GM19240 (cell line): ENCODE measurements around the gene RASD1.
"Not testable (repeated sequence)": the region's sequence is repeated elsewhere in the genome, so short reads cannot be mapped to it uniquely, and the experiment has no call there.

ENCODE experiments used
- DNase-seq: peaks from one replicate; pipeline ENCODE4 v3.0.0; 2011; ENCODE audit warnings: low spot score; ENCODE audit not compliant: insufficient read length

The RASD1 gene

DNA sequence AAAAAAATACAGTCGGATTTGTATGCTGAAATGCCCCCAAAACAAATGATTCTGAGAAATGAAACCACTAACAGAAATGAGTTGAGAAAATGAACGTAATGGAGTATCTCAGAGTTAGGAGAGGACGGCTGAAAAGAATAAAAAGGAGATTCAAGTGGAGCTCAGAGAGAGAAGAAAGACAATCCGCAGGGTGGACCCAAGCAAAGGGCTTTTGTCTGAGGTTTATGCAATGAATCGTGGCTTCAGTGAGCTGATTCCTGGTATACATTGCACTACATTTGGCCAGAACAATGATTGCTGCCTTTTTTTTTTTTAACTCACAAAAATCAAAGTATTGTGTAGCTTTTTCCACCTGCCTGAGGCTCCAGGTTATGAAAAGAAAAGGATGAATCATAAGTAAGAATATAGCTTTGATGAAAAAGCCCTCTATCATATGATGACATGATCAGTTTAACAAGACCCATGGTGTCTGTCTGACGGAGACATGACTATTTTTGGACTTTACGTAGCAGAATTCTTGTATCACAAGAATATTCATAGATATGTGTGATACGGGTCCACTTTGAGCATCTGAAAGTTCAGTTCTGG lies 23.8 kb downstream of the RASD1 start:
- DNase-seq, result no peak

DNA sequence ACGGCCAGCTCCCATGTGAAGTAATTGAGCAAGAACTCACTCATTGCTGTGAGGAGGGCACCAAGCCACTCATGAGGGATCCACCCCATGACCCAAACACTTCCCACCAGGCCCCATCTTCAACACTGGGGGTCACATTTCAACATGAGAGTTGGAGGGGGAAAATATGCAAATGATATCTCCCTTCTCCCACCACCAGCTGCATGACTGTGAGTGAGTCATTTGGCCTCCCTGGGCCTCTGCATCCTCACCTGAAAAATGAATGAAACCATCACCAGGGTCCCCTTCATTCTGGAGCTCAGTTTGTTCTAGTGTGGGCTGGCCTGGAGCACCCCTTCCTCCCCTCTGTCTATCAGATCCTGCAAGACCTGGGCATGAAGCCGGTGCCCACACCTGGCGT lies 26.2 kb downstream of the RASD1 start:
- DNase-seq, result no peak

DNA sequence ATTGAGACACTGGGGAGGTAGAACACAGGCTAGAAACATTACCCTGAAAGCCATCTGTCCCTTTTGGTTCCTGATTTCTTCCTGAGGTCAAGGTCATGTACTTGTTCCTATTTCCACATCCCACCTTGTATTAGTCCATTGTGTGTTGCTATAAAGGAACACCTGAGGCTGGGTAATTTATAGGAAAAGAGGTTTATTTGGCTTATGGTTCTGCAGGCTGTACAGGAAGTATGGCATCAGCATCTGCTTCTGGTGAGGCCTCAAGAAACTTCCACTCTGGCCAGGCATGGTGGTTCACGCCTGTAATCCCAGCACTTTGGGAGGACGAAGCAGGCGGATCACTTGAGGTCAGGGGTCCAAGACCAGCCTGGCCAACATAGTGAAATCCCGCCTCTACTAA lies 26.8 kb downstream of the RASD1 start:
- no peak for DNase-seq

DNA sequence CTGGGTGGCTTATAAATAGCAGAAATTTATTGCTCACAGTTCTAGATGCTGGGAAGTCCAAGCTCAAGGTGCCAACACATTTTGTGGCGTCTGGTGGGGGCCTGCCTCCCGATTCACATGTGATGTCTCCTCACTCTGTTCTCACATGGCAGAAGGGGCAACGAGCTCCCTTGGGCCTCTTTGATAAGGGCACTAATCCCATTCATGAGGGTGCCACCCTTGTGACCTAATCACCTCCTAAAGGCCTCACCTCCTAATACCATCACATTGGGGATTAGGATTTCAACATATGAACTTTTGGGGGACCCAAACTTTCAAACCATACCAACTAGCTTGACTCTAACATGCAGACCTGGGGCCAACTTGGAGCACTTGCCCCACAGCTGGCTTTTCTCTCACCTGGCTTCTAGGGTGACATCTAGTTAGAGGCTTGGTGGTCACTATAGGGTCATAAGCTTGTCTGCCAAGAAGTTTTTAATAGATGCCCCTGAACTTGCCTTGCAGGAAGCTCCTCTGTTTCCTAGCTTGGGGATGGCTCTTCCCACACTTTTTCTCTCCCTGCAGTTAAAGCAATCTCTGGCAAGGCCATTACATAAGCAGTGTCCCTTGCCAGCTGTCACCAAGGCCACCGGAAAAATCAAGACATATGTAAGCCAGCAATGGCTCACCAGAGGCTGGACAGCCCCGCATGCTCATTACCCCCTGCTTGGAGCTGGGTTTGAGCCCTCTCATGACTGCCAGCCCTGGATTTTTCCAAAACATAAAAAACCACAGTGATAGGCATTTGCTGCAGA lies 27.8 kb downstream of the RASD1 start:
- DNase-seq, result no peak

DNA sequence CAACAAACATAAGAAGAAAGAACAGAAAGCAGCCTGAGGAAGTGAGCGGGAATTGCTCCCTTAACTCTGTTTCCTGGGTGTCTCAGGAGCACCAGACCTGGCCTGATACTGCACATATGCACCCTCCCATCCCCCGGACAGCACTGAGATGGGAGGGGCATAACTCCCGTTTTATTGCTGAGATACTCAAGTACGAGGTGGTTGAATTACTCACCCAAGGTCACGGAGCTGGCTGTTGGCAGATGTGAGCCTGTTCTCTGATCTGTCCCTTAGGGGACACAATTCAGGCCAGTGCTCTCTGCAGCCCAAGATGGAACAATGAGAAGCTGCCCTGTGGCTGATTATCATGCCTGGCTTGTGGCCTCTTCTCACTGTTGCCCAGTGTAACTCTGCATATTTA lies 28.5 kb downstream of the RASD1 start:
- DNase-seq, result no peak

DNA sequence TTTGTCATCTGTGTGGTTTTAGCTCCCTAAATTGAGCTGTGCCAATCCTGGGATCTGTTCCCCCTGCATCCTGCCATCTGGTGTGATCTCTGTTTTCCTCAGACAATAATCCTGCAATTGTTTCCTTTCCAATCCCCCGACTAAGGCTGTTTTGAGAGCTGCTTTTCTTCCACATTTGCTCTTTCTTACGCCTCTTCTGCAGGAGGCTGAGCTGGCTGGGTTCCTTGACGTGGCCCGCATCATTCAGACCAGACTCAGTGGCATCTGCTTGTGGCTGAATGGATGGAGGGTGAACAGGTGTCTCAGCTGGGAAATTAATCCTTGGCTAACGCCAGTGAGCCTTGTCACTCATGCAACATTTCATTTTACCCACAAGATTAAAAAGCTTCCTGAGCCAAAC lies 29.2 kb downstream of the RASD1 start:
- DNase-seq, result no peak

DNA sequence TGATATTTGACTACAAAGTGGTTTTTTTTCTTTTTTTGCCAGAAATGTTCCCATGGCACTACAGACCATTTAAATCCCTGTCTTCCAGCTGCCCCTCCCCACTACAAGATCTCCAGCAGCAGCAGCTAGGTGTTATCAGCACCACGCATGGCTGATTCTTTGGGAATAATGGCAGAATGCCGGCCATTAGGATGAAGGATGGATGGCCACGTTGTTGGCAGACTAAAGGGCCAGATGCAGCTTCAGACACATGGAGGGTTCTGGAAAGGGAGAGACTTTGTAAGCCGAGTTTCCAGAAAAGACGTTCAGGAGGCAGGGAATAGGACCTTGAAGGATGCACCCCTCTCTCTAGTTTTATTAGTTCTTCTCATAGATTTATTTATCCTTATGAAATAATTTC lies 29.7 kb downstream of the RASD1 start:
- no peak for DNase-seq

DNA sequence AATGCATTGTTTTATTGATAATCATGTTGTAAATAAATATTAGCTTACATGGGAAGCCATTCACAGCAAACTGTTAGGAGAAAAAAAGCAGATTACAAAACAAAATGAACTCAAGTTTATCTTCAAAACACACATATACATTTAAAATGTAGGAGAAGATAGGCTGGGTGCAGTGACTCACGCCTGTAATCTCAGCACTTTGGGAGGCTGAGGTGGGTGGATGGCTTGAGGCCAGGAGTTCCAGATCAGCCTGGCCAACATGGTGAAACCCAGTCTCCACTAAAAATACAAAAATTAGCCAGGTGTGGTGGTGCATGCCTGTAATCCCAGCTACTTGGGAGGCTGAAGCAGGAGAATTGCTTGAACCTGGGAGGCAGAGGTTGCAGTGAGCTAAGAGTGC lies 30.3 kb downstream of the RASD1 start:
- not testable (repeated sequence) for DNase-seq

DNA sequence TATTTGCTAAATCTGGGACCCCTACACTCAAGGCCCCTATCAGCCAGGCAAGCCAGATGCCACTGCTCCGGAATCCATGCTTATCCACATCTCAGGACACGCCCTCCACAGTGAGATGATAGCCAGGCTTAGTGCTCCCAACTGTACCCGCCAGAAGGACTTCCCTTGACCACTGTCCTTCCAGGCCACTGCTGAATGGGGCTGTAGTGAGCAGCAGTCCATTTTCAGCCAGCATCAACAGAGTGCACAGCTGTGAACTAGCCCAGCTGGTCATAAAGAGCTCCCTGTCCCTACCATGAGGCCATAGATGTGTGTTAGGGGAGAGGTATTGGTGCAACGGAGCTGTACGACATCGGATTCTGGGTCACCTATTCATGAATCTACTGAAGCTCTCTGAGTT lies 32.4 kb downstream of the RASD1 start:
- no peak for DNase-seq

DNA sequence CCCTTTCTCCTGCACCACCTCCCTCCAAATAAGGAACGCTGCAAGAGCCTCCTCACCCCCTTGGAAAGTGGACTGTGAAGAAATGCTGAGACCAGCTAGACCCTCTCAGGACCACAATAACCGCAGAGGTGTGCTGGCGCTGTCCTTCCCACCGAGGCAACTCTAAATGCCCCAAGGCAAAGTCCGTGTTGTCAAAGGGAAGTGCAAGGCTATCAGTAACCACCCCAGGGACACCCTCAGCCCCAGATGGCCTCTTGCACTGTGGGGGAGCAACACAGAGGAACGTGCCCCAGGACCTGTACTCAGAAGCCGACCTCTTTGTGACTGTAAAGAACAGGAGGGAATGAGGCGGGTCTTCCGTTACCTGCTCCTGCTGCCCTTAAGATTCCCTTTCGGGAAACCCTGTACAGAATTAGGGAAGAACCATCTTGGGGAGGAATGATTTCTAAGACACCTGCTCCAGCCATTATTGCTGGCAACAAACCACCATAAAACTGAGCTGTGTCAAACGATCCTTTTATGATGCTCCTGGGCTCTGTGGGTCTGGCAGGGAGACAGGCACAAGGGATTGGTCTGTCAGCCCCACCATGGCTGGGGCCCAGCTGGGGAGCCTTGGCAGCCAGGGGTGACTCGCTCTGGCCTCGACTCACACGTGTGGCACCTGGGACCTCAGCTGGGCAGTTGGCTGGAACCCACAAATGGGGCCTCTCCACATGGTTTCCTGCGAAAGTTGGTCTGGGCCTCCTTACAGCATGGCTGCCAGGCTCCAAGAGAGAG lies 34.0 kb downstream of the RASD1 start:
- DNase-seq, result no peak

DNA sequence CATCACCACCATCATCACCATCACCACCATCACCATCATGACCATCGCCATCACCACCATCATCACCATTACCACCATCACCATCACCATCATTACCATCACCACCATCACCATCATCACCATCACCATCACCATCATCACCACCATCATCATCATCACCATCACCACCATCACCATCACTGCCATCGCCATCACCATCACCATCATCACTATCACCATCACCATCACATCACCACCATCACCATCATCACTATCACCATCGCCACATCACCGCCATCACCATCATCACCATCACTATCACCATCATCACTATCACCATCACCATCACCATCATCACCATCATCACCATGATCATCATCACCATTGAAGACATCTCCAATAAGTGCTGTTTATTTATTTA lies 36.2 kb downstream of the RASD1 start:
- no peak for DNase-seq

DNA sequence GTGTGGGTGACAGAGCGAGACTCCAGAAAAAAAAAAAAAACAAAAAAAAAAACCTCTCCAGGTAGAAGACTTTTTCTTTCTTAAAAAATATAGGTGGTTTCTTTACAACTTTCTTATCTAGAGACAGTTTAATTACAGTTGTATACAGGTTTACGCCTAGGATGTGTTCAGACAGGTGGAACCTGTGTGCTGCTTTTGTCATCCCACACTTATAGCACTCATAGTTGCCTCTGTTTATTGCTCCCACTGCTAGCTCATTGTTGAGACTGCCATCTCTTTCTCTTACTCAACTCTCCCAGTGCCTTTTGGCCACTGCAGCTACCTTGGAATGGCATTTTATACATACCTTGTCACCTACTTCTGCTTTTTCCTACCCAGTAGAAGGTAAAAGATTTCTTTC lies 38.5 kb downstream of the RASD1 start:
- no peak for DNase-seq

DNA sequence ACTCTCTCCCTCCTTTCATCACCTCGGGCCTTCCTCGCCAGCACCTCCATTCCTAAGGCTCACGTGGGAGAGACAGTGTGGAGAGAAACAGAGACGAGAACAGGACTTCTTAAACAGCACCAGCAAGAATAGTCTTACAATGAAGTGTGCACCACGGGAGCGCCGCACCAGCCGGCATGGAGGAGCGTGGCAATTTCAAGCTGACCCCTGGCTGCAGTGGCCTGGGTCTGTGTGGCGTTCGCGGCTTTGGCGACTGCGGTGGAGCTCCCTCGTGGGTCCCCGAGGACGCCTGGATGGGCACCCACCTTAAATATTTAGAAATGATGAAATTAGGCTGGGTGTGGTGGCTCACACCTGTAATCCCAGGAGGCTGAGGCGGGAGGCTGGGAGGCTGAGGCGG lies 39.9 kb downstream of the RASD1 start:
- DNase-seq, result no peak

DNA sequence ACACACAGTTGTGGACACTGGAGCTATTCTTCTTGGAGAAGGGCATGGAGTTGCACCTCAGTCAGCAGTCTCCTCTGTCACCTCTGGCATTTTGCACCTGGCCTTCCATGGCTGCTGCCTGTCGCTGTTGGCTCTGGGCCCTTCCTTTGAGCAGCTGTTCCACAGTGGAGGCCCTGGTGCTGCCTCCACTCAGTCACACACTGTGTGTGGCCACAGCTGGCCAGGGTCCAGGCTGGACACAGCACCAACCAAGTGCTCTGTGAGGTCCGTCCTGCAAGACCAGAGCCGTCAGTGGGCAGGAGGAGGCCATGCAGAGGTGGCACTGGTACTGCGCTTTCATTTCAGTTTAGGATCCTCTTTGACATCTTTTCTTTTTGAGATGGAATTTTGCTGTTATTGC lies 41.0 kb downstream of the RASD1 start:
- DNase-seq, result no peak

DNA sequence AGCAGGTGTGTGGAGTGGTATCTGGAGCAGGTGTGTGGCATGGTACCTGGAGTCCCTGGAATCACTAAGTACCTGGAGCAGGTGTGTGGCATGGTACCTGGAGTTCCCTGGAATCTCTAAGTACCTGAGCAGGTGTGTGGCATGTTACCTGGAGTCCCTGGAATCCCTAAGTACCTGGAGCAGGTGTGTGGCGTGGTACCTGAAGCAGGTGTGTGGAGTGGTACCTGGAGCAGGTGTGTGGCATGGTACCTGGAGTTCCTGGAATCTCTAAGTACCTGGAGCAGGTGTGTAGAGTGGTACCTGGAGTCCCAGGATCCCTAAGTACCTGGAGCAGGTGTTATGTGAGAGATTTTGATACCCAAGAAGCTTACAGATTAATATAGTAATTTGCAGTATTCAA lies 41.5 kb downstream of the RASD1 start:
- DNase-seq, result not testable (repeated sequence)

DNA sequence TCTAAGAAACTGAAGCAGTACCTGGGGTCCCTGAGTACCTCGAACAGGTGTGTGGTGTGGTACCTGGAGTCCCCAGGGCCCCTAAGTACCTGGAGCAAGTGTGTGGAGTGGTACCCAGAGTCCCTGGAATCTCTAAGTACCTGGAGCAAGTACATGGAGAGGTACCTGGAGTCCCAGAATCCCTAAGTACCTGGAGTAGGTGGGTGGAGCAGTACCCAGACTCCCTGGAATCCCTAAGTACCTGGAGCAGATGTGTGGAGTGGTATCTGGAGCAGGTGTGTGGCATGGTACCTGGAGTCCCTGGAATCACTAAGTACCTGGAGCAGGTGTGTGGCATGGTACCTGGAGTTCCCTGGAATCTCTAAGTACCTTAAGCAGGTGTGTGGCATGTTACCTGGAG lies 41.9 kb downstream of the RASD1 start:
- no peak for DNase-seq

DNA sequence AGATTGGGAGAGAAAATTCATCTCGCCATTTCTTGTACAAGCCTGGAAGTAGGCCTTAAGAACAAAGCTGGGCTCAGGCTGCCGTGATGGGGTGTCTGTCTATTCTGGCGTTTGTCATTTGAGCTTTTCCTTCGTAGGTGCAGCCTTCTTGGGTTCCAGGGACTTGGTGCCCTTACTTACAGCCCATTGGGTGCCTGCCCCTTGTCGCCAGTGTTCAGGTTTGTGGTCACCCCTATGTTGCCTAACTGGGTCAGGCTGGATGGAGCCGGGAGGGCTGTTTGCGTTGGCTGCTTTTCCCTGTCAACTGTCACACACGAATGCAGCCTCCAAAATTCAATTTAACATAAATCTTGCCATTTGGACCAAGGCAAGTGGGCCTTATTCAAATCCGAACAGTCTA lies 43.1 kb downstream of the RASD1 start:
- no peak for DNase-seq

DNA sequence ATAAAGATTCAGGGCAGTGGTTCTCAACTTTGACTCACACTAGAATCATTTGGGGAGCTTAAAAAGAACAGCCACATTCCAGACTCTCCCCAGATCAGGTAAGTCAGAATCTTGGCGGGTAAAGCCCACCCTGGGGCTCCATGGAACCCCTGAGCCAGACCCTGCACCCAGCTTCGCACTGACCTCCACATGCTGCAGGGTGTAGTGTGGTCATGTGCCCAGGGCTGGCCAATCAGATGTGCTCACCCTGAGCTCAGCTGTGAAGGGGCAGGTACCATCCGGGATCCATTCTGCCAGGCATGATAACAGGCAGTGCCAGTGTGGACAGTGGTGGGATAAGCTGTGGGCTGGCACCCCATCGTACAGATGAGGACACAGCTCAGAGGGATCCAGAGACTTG lies 47.5 kb downstream of the RASD1 start:
- DNase-seq, result no peak

DNA sequence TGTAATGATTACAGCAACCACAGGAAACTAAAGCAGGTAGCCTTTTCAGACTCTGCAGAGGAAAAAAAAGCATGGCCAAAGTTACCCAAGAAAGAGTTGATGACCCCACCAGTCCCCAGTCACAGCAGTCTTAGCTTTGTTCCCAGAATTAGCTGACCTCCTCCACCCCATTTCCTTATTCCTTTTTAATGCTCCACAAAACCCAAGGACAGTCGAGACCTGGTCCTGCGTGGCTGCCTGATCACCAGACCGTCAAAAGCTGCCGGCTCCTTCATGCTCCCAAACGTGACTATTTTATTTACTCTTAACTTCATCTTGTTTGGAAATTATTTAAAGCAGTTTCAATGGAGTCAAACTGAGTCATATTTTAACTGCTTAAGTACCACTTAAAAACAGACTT lies 48.1 kb downstream of the RASD1 start:
- no peak for DNase-seq

DNA sequence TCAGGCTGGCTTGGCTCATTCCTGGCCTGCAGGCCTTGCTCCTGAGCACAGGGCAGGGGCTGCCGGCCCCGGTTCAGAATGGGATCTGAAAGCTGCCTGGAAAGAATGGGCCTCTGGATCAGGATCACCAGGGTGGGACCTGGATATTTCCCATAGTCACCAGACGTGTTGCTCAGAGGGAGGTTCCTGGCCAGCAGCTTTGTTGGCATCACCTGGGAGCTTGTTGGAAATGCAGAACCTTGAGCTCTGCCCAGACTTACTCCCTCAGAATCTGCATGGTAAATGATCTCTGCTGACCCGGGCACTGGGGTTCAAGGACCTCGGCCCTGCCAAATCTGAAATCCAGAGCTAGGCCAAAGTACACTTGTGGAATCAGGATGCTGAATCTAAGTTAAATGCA lies 48.9 kb downstream of the RASD1 start:
- DNase-seq, result no peak

DNA sequence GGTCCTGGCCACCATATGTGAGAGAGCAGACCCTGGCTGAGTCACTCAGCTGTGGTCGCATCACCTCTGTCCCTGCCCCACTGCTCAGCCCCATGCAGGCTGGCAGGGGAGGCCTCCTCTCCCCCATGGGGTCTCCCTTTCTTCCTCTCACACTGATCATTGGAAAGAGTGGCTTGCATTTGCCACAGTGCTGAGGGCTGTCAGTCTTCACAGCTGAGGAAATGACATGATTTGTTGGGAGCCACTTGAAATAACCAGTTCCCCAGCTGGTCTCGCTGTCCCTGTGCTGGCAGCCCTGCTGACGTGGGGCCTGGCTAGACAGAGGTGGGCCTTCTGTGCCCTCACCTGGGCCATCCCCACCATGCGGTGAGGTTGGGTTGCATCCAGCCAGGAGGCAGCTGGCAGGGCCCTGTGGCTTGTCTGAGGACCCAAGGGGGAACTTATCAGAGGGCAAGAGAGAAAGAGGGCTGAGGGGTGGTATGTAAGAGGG lies 49.5 kb downstream of the RASD1 start:
- DNase-seq, result no peak

DNA sequence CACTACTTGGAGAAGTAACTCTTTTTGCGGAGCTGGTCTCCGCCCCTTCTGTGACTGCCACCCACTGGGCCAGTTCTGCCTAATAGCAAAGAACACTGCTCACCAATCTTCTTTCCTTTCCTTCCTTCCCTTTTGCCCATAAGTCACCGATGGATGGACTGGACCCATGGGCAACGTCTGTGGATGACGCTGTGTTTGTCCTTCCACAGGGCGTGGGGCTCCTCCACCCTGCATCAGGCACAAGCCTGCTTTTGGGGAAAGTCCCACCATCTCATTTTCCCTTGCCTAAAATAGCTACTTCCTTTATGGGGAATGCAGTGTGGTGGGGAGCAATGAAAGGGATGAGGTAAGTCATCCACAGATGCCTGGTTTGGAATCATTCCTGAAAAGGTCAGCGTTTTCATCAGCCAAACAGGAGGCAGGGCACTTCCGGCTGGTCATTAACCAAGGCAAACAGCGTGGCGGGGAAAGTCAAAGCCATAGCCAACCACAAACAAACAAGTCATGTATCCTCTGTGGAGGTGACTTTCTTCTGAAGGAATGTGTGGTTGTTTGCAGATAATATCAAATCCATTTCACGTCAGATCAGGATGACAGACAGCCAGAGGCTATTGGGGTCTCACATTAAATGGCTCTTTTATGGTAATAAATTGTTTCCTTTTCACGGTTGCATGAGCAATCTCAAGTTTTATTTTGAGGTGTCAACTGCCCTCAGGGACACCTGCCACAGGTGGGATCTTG lies 50.1 kb downstream of the RASD1 start:
- DNase-seq, result no peak
